Measurements from ENCODE around the gene FLNB. TPM values are rescaled to one million over a fixed set of nuclear protein-coding genes. Genes with fewer than 3 reads are reported as not detected.

The FLNB gene
- total and polyA plus RNA-seq, 2 of the 13 experiments (the other 11 are each of a cell fraction or from before 2014, with no cell fraction given), result 106 to 130 TPM

DNA sequence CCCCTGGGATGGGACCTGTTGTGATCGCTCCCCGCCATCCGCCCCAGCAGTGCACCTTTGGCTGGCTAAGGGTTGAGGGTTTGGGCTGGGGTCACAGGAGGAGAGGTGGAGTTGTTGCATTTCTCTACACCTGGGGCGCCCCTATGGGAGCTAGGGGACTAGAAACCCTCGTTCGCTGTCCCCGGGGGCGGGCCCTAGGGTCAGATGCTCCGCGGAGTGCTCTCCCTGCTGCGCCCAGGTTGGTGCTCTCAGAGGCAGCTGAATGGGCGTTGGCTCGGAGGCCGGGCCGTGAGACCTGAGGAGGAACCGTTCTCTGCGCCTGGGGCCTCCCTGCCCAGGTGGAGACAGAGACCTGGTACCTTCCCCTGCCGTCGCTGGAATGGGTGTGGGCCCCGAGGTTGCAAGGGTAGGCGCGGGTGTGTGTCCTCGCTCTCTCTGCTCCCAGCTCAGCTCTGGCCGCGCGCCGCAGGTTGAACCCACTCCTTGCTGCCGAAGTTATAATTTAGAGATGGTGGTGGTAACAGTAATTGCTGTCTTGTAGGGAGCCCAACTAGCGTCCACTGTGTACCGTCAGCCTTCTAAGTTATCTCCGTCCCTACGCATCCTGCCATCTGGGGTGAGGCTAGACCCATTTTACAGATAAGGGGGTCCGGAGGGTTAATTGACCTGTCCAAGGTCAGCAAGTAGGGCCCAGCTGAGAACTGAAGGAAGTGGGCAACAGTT is 965 bp downstream of the FLNB start (continued):
- no peak for TF ChIP-seq ZFP90 (CRISPR knock-in tag; IDR thresholded peaks at IDR 0.05; ENCODE audit: borderline replicate concordance)
- TF ChIP-seq HNRNPK (IDR thresholded peaks at IDR 0.05; ENCODE audit: low read depth, low read length, poor library complexity, severe bottlenecking), result no peak
- TF ChIP-seq ZNF354B (CRISPR knock-in tag; IDR thresholded peaks at IDR 0.05), result no peak
- TF ChIP-seq ZMYM3 (CRISPR knock-in tag; IDR thresholded peaks at IDR 0.05), result peak; percentile 43; the same call in 1 of the 2 replicates
- no peak for TF ChIP-seq U2AF1 (optimal IDR thresholded peaks at IDR 0.05; ENCODE audit: low read depth, low read length)
- no peak for TF ChIP-seq RFXANK (CRISPR knock-in tag; IDR thresholded peaks at IDR 0.05)
- TF ChIP-seq STAT6 (CRISPR knock-in tag; IDR thresholded peaks at IDR 0.05; ENCODE audit: borderline replicate concordance), result no peak
- no peak for TF ChIP-seq POGK (CRISPR knock-in tag; conservative IDR thresholded peaks at IDR 0.05)
- no peak; the same call in 1 of the 2 replicates for TF ChIP-seq ESRRA (CRISPR knock-in tag; IDR thresholded peaks at IDR 0.05; ENCODE audit: low read depth)
- no peak for TF ChIP-seq ZZZ3 (CRISPR knock-in tag; IDR thresholded peaks at IDR 0.05; ENCODE audit: borderline replicate concordance)
- 0 out of 4 replicates have a peak, but pooled peaks have one; percentile 1 to 57 for TF ChIP-seq HMGXB4 (CRISPR knock-in tag; IDR thresholded peaks at IDR 0.05; ENCODE audit: borderline replicate concordance in 1 of 2, low read depth in 1 of 2)
- TF ChIP-seq DR1 (CRISPR knock-in tag; IDR thresholded peaks at IDR 0.05), result no peak
- no peak for TF ChIP-seq SOX6 (IDR thresholded peaks at IDR 0.05)
- TF ChIP-seq SOX6 (CRISPR knock-in tag; IDR thresholded peaks at IDR 0.05), result peak; percentile 8; the same call in 1 of the 2 replicates
- TF ChIP-seq KDM5A (IDR thresholded peaks at IDR 0.05; ENCODE audit: borderline replicate concordance, low read length), result peak; percentile 66
- TF ChIP-seq IRF2 (CRISPR knock-in tag; IDR thresholded peaks at IDR 0.05), result no peak
- TF ChIP-seq ZNF121 (CRISPR knock-in tag; IDR thresholded peaks at IDR 0.05), result no peak
- no peak for TF ChIP-seq NR3C1 (CRISPR knock-in tag; IDR thresholded peaks at IDR 0.05)
- no peak for TF ChIP-seq CC2D1A (CRISPR knock-in tag; IDR thresholded peaks at IDR 0.05)
- no peak for TF ChIP-seq ZBTB2 (CRISPR knock-in tag; IDR thresholded peaks at IDR 0.05; ENCODE audit: low read depth)
- TF ChIP-seq REL (CRISPR knock-in tag; conservative IDR thresholded peaks at IDR 0.05), result no peak; the same call in 1 of the 2 replicates
